ENCODE data around the gene MRPS18A.

GRCh38 chr6:43629505-43630300, 57.9 kb downstream of the MRPS18A start:
- TF ChIP-seq, protein P1, sequence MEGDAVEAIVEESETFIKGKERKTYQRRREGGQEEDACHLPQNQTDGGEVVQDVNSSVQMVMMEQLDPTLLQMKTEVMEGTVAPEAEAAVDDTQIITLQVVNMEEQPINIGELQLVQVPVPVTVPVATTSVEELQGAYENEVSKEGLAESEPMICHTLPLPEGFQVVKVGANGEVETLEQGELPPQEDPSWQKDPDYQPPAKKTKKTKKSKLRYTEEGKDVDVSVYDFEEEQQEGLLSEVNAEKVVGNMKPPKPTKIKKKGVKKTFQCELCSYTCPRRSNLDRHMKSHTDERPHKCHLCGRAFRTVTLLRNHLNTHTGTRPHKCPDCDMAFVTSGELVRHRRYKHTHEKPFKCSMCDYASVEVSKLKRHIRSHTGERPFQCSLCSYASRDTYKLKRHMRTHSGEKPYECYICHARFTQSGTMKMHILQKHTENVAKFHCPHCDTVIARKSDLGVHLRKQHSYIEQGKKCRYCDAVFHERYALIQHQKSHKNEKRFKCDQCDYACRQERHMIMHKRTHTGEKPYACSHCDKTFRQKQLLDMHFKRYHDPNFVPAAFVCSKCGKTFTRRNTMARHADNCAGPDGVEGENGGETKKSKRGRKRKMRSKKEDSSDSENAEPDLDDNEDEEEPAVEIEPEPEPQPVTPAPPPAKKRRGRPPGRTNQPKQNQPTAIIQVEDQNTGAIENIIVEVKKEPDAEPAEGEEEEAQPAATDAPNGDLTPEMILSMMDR (IDR thresholded peaks at IDR 0.05; ENCODE audit: extremely low read depth in 1 of 2, insufficient read depth in 1 of 2, low read depth in 1 of 2, low read length in 2 of 2) = no peak
- TF ChIP-seq POLR2A (IDR thresholded peaks at IDR 0.05; ENCODE audit: low read depth, low read length) (peak; percentile 49), EZH2 (IDR thresholded peaks at IDR 0.05; ENCODE audit: borderline replicate concordance, low read depth, low read length, severe bottlenecking) (no peak), POLR2AphosphoS5 (IDR thresholded peaks at IDR 0.05; ENCODE audit: insufficient read depth, low read depth, low read length) (peak; percentile 36), MYC (IDR thresholded peaks at IDR 0.05; ENCODE audit: low read depth, low read length) (no peak), GATA2 (IDR thresholded peaks at IDR 0.05; ENCODE audit: insufficient read depth, insufficient read length, low read depth, low read length) (no peak), FOS (IDR thresholded peaks at IDR 0.05; ENCODE audit: borderline replicate concordance, insufficient read depth, low read length) (no peak)
